Neural crest cell (in vitro differentiated cells): ENCODE data around the gene DENND5B. TPM values are rescaled to one million over a fixed set of nuclear protein-coding genes. Genes with fewer than 3 reads are reported as not detected.

Experiments used
- DNase-seq: peaks from one replicate; pipeline ENCODE4 v3.0.0; 2021; ENCODE audit warnings: low read depth, mixed read lengths, low spot score
- H3K27ac Mint-ChIP-seq: one replicate; pipeline ENCODE4 v1.8.0; 2021; ENCODE audit warnings: mild to moderate bottlenecking, mixed read lengths; ENCODE audit not compliant: unreplicated experiment
- H3K27me3 Mint-ChIP-seq: 2 replicates; pipeline ENCODE4 v1.8.0; 2021; ENCODE audit warnings: low read depth, mild to moderate bottlenecking, mixed read lengths
- H3K36me3 Mint-ChIP-seq: 2 replicates; pipeline ENCODE4 v1.8.0; 2021; ENCODE audit warnings: low read depth, mild to moderate bottlenecking, mixed read lengths
- H3K4me1 Mint-ChIP-seq: 2 replicates; pipeline ENCODE4 v1.8.0; 2021; ENCODE audit warnings: mixed read lengths
- H3K4me3 Mint-ChIP-seq: one replicate; pipeline ENCODE4 v1.8.0; 2021; ENCODE audit warnings: mild to moderate bottlenecking, mixed read lengths
- H3K9me3 Mint-ChIP-seq: 2 replicates; pipeline ENCODE4 v1.8.0; 2021; ENCODE audit warnings: mixed read lengths
- CTCF ChIP-seq: fragments of 200-600 bp; sonication (generic); conservative IDR thresholded peaks from 2 replicates; pipeline ENCODE4 v1.5.0; 2021; ENCODE audit warnings: antibody characterized with exemption, mild to moderate bottlenecking
- total RNA-seq: library from RNA; stranded (reverse); gene quantifications from 2 replicates; pipeline ENCODE4 v1.2.1, GENCODE V29; 2021

The DENND5B gene
- total RNA-seq, 1 donor from 2014 or later = 33.2 TPM

DNA sequence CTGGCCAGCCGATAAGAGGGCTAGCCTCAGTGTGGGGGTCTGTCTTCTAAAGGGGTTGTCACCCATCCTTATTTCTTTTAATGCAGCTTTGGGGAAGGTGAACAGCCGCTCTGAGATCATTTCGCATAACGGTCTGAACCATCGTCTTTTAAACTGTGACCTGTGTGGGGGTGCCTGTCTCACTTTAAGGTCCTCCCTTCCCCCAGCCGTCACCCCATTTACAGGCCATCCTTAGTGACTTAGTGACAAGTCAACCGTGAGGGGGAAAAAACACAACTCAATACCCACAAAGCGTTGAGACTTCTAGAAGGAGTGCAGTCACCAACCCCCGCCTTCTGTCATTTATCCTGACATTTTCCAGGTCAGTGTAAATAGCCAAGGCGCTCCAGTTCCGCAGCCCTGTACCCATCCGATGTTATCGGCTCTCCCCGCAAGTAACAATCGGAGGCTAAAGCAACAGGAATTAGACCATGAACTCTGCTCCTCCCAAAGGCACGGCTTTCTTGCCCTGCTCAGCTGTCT is 505 bp upstream of the DENND5B start:
- Mint-ChIP-seq H3K4me3 (peak overlapping the region; percentile 97), H3K9me3 (no peaks in the 10 kb centered on the region), H3K27ac (peak overlapping the region; percentile 95), H3K36me3 (peaks cover 4% of the 10 kb centered on the region), H3K4me1 (peaks cover 38% of the 10 kb centered on the region), H3K27me3 (peaks cover 6% of the 10 kb centered on the region)
- peak; percentile 12 for DNase-seq
- no peak for TF ChIP-seq CTCF

- DNase-seq = peak; percentile 69
- TF ChIP-seq CTCF = no peak
- H3K27me3 Mint-ChIP-seq = peaks cover 6% of the 10 kb centered on the region
- H3K4me3 Mint-ChIP-seq = peak overlapping the region; percentile 96
- H3K9me3 Mint-ChIP-seq = no peaks in the 10 kb centered on the region
- H3K4me1 Mint-ChIP-seq = peaks cover 45% of the 10 kb centered on the region
- peak overlapping the region; percentile 94 for H3K27ac Mint-ChIP-seq
- H3K36me3 Mint-ChIP-seq = peaks cover 4% of the 10 kb centered on the region
These were observed 863 bp downstream of the DENND5B start for GRCh38 chr12:31589904-31590641.

DNA sequence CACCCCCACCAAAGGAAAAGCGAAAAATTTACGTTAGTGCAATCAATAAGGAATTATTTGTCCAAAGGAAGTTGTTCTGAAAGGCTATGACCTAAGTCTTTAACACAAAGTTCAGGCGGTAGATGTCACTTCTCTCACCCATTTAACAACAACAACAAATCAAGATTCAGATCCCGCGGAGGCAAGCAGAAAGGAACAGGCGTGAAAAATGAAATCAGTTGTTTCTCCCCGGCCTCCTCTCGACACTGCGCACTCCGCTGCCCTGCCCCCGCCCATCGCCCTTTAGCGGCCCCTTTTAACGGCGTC is 1.4 kb downstream of the DENND5B start:
- no peaks in the 10 kb centered on the region for H3K9me3 Mint-ChIP-seq
- H3K4me1 Mint-ChIP-seq = peaks cover 48% of the 10 kb centered on the region
- H3K36me3 Mint-ChIP-seq = peaks cover 4% of the 10 kb centered on the region
- no peak for TF ChIP-seq CTCF
- H3K27me3 Mint-ChIP-seq = peaks cover 3% of the 10 kb centered on the region
- peak; percentile 60 for DNase-seq
- peak overlapping the region; percentile 96 for H3K4me3 Mint-ChIP-seq
- peak overlapping the region; percentile 94 for H3K27ac Mint-ChIP-seq

DNA sequence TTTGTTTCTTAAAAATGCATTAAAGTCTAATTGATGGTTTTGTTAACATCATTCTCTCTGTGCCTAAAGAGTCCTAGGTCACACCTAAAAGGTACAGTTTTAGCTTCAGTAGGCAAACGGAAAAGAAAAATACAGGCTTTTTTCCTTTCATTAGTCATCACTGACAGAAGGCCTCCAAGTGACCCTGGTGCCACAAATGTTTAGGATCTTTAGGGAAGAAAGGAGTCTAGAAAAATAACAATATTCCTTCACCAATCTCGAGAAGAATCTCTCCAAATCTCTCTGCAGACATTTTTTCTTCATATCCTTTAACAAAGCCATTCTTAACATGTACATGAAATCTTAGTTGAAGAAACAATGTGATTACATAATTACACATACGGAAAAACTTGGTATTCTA is 2.0 kb downstream of the DENND5B start:
- Mint-ChIP-seq H3K27ac (peak overlapping the region; percentile 48), H3K36me3 (peaks cover 4% of the 10 kb centered on the region), H3K9me3 (no peaks in the 10 kb centered on the region), H3K4me1 (peaks cover 52% of the 10 kb centered on the region), H3K27me3 (peaks cover 3% of the 10 kb centered on the region), H3K4me3 (peak overlapping the region; percentile 96)
- DNase-seq = no peak
- TF ChIP-seq CTCF = no peak

GRCh38 chr12:31586728-31587127 is 4.2 kb downstream of the DENND5B start:
- H3K9me3 Mint-ChIP-seq = no peaks in the 10 kb centered on the region
- H3K27ac Mint-ChIP-seq = no peak overlapping the region
- no peak for TF ChIP-seq CTCF
- H3K36me3 Mint-ChIP-seq = peaks cover 4% of the 10 kb centered on the region
- peaks cover 3% of the 10 kb centered on the region for H3K27me3 Mint-ChIP-seq
- DNase-seq = no peak
- H3K4me3 Mint-ChIP-seq = peak overlapping the region; percentile 11
- H3K4me1 Mint-ChIP-seq = peaks cover 56% of the 10 kb centered on the region
